NCI-H748 treated with DMSO at 0.1 percent for 48 hours (cell line): ENCODE measurements around the gene CDCA7.
"Not testable (repeated sequence)": the region's sequence is repeated elsewhere in the genome, so short reads cannot be mapped to it uniquely, and the experiment has no call there.

Experiments
- DNase-seq: peaks from one replicate; lab custom pipeline; 2025; lab: John Stamatoyannopoulos, UW

CDCA7 gene

GRCh38 chr2:173404841-173405750, 50.4 kb downstream of the CDCA7 start:
- no peak for DNase-seq

- DNase-seq, result no peak
Observed at GRCh38 chr2:173407176-173407575, 52.5 kb downstream of the CDCA7 start.

- no peak for DNase-seq
Observed at GRCh38 chr2:173407646-173408045, 53.0 kb downstream of the CDCA7 start.

GRCh38 chr2:173410579-173410978, 55.9 kb downstream of the CDCA7 start:
- no peak for DNase-seq

GRCh38 chr2:173412628-173413027, 58.0 kb downstream of the CDCA7 start:
- no peak for DNase-seq

- DNase-seq, result no peak
Observed at GRCh38 chr2:173414823-173415322, 60.2 kb downstream of the CDCA7 start.

GRCh38 chr2:173415431-173416381, 61.0 kb downstream of the CDCA7 start:
- no peak for DNase-seq

- not testable (repeated sequence) for DNase-seq
Observed at GRCh38 chr2:173416415-173417152, 61.9 kb downstream of the CDCA7 start.

- DNase-seq, result no peak
Observed at GRCh38 chr2:173417341-173417740, 62.7 kb downstream of the CDCA7 start.

GRCh38 chr2:173417802-173418201, 63.1 kb downstream of the CDCA7 start:
- DNase-seq, result no peak
